HG03060 (cell line): Measurements from ENCODE around the gene TMEM232.
A peak's percentile ranks its signal among the peaks of the same experiment; 100 is the strongest.
"Not testable (repeated sequence)": the region's sequence is repeated elsewhere in the genome, so short reads cannot be mapped to it uniquely, and the experiment has no call there.

Experiments
- ATAC-seq: cut with Tn5 transposase; IDR thresholded peaks from one replicate; pipeline ENCODE4 v1.9.1; 2021; ENCODE audit warnings: low read depth, moderate number of reproducible peaks; ENCODE audit not compliant: unreplicated experiment

The TMEM232 gene

DNA sequence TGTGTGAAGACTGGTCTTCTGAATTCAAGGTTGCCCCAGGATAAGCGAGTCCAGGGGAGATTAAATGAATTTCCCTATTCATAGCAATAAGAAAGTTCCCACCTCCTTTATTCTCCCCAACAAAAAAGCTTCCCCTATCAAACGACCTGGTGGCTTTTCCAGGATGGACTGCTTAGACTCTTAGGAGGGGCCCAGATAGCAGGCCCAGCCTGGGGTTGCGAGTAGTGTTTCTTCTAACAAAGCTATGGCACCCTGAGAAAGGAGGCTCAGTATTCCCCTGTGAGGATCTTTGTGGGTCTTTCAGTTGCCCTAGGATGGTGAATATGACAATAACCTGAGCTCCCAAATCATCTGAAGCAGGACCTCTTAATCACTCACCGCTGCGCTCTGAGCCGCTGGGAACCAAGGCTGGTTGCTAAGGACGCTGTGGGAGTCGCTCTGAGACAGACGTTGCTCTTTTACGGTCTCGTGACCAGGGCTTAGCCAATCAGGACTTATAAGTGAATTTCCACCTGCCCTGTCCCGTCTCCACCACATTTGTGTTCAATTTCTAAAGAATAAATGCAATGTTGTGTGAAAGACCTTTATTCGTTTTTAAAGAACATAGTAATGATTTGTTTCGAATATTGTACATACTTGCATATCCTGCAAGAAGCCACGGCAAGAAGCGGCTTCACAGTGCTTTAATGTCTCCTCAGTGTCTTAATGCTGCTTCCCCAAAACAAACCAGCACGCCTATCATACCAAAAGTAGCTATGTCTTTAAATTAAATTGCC lies at the start of gene TMEM232:
TSS of gene TMEM232 (minus strand) at position 423 of the 776 bp plus-strand sequence. CDS start 59,319 bp downstream, outside the sequence.
- peak; percentile 99 for ATAC-seq

DNA sequence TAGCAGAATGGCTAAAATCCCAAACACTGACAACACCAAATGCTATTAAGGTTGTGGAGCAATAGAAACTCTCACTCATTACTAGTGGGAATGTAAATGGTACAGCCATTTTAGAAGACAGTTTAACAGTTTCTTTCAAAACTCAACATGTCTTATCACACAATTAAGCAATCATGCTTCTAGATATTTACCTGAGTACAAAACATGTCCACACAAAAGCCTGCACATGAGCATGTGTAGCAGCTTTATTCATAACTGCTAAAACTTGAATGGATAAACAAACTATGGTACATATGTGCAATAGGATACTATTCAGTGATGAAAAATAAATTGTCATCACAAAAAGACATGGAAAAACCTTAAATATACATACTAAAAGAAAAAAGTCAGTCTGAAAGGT lies 43.8 kb upstream of the TMEM232 start:
- no peak for ATAC-seq

DNA sequence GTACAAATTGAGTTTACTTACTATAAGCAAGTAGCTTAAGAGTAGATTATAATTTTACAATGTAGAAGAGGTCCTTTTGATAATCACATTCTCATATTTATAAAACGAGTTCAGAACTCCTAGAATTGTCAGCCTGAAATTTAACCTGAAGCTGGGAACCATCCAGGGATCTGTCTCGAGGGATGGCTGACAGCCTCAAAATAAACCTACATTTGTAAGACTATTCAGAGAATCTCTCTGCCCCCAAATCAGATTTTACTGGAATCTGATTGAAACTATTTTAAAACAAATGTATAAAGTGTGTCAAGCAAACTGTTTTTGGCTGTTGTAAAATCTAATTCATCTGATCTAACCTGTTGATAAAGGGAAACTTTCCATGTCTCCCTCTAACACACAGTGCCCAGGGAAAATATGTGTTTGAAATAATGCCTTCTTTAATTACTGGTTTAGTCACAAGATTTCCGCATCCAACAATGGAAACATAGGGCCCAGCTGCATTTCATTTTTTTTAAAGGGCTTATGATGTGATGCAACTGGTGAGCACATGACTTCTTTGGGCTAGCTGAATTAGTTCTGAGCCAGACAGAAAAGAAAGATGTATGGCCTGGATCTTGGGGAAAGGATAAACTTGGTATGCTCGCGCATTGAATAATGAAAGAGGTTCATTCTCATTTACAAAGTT lies 42.7 kb upstream of the TMEM232 start:
- ATAC-seq = no peak

DNA sequence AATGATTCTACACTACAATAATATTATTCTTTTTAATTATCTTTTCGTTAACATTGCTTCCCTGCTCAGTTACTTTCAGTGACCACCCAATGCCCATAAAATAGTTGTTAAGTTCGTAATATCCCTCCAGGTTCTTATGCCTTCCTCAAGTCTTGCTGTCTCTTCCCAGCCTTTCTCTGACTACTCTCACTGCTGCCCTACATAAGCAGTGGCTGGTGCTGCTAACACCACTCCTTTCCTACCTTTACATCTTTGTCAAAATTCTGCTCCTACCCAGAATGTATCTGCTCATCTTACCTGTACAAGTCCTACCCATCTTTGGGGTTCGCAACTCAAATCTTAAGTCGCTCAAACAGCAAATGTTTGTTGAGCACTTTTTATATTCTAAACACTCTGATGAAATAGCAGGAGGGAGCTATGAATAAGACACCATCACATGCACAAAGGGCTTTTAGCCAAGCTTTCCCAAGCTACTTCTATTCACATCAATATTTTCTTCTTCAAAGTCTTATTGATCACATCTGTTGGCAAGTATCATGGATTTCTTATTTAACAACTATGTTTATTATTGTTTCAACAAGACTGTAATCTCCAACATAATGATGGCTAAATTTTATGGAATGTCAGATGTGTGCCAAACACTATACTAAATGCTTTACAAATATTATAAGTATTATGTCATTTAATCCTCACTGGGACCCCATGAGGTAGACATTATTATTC lies 41.8 kb upstream of the TMEM232 start:
- no peak for ATAC-seq

DNA sequence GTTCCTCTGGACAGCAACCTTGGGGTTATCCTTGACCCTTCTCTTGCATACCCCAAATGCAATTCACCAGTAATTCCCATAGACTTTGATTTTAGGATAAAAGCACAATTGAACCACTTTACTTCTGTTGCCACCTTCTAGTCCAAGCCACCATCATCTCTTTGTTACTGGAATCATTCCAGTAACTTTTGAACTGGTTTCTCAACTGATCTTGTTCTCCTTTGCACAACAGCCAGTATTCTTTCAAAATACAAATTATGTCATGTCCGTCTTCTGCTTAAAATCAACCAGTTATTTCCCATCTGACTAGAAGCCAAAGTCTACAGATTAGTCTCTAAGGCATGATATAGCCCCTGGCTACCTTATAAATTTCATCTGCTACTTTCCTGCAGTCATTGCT lies 33.7 kb upstream of the TMEM232 start:
- ATAC-seq = no peak

DNA sequence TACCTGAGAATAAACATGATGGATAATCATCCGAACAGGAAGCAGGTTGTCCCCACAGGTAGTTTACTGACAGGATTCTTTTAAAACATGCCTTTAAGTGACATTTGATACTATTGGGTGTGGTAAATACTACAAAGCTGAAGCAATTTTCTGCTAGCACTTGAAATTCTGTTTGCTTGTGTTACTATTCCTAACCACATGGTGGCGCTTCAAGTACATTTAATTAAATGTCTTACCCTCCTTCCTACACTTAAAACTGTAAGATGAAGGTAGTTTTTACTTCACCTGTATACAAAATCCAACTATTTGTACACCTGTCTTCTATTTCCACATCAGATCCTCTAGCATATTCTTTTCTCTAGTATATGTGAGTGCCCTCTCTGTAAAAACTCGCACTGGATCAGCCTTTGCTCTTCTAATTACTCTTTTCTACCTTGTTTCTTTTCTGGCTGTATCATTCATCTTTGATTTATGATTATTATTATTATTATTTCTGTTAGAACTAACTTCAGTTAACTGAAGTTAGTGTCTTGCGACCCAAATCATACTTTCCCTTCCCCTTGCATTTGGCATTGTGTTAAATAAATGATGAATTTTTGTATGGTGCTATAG lies 30.8 kb upstream of the TMEM232 start:
- no peak for ATAC-seq

DNA sequence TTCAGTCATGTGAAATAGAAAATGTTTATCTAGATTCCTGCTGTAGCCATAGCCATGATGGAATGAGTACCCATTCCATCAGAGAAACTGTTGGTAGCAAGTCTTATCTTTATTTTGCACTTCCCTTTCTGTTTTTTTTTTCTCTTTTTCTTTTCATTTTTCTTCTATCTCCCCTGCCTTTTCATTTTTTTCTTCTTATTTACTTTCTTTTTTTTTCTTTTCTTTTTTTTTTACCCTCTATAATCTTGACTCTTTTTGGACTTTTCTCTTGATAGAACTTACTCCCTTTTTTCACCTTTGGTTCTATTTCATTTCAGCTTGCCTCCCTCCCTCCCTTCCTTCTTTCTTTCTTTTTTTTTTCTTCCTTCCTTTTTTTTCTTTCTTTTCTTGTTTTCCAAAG lies 27.7 kb upstream of the TMEM232 start:
- ATAC-seq = no peak

DNA sequence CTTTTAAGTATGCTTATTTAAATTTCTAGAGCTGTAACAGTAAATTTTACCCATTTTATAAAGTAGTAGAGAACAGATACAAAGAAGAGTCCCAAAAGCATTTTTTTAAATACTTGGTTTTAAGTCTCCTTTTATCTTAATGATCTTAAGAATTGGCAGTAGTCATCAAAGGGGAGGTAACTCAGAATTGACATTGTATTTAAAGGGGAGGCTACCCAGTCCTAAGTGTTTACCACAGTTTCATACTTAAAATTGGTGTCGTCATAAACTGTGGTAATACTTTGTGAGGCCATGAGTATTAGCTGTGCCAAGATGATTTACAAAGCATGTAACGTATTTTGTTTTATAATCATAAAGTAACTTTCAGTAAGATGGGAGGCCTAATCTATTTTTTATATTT lies 27.1 kb upstream of the TMEM232 start:
- no peak for ATAC-seq

DNA sequence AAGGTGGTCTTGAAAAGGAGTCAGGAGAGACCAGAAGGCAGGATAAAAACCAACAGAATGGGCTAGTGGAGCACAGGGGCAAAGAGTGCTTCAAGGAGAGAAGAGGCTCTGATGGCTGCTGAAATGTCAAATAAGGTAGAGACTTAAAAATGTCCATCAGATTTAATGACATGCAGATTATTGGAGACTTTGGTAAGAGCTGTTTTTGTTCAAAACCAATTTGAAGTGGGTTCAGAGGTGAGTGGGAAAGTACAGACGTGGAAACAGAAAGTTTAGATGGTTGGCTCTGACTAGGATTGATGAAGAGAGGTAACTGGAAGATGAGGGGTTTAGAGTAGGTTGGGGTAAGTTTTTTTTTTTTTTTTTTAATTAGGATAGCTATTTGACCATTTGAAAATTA lies 26.5 kb upstream of the TMEM232 start:
- no peak for ATAC-seq

DNA sequence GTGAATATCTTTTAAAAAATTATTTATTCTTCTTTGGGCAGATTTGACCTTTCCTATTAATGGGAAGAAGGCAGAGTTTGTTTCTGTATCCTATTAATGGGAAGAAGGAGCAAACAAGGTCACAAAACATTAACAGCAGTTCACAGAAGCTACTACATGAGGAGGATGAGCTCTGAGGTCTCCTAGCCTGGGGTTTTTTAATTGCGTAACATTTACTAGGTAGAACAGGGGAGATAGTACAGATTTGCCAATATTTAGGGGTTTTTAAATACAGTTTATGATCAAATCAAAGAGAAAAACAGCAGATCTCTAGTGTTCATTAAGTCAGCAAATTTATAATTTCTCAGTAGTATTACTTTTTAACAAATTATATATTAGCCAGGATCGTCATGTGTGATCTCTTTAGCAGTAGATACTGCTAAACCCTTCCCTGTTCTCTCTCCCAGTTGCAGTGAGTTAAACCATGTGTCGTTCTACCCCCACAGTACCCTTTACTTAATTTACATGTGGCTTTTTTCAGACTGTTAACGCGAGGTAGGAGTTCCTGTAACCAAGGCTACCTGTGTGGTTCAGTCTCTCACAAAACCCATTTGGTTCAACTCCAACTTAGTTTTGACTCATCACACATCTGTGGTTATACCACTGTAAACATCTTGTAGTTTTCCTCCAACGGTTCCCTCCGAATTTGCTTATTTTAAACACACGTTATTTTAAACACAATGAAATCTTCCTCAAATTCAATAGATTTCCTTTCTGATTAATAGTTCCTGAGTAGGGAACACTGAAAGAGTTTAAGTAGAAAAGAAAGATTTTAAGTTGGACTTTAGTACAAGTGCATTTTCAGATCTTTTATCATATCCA lies 25.7 kb upstream of the TMEM232 start:
- ATAC-seq = peak; percentile 99

DNA sequence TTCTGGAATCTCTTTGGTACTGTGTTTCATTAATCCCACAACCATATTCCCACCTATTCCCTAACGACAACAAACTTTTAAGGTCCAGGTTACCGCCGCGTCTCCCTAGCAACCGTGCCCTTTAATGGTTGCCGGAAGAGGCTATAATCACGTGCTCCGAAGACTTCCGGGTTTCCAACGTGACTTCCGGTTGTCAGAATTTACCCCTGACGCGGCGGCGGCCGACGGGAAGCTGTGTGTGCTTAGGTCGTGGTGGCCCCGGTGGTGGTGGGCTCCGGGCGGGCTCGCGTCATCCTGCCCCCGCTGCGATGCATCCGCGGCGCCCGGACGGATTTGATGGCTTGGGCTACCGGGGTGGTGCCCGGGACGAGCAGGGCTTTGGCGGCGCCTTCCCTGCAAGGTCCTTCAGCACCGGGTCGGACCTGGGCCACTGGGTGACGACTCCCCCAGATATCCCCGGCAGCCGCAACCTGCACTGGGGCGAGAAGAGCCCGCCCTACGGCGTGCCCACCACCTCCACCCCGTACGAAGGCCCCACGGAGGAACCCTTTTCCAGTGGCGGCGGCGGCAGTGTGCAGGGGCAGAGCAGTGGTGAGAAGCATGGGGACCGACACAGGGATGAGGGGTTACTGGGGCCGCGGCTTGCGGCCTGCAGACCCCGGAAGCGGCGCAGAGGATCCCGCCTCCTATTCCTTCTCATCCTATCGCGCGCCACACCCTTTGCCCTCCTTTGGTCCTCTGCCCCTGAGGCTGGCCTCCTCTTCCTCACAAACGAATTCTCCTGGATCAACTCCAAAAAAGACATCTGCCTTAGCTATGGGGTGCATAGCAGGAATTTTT lies 12.6 kb upstream of the TMEM232 start, which contains the start of gene SLC25A46:
TSS of gene SLC25A46 (plus strand) at position 196 of the 840 bp plus-strand sequence. CDS start at position 309, 113 bp downstream.
- peak; percentile 93 for ATAC-seq

DNA sequence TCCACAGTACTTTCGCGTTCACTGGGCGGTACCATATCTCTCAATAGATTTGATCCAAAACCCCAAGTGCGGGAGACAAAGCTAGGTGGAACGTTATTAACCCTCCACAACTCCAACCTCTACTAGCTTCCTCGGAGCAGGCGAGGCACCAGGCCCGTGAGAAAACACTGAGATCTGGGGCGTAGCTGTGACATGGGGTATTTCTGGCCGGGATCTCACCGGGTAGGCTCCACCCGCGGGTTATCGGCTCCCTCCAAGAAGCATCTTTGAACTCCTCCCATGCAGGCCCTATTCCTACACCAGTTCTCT lies 12.0 kb upstream of the TMEM232 start:
- peak; percentile 31 for ATAC-seq

DNA sequence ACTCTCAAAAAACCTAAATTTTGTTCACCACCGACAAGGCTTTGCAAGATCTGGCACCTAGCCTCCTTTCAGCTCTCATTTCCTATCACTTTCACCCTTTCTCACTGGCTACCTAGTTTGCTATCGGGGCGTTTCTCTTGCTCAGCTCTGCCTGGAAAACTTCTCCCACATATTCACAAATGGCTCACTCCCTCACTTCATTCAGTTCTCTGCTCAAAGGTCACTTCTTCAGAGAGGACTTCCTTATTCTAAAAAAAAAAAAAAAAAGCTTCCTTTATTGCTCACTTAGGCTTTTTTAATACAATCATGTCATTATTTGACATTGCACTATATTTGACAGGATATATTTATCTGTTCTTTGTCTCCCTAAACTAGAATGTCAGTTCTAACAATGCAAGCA lies 10.3 kb upstream of the TMEM232 start:
- no peak for ATAC-seq

DNA sequence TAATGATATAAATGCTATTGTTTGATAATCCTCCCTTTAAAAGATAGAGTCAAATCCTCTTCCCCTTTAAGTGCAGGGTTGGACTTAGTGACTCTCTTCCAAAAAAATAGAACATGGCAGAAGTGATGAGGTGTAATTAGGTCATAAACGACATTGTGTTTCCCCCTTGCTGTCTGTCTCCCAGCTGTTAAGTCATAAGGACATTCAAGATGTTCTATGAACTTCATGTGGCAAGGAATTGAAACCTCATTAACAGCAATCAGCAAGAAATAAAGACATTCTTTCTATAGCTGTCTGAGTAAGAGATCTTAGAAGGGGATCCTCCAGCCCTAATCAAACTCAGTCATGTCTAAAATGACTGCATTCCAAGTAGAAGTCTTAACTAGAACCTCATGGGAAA lies 9.1 kb upstream of the TMEM232 start:
- no peak for ATAC-seq

DNA sequence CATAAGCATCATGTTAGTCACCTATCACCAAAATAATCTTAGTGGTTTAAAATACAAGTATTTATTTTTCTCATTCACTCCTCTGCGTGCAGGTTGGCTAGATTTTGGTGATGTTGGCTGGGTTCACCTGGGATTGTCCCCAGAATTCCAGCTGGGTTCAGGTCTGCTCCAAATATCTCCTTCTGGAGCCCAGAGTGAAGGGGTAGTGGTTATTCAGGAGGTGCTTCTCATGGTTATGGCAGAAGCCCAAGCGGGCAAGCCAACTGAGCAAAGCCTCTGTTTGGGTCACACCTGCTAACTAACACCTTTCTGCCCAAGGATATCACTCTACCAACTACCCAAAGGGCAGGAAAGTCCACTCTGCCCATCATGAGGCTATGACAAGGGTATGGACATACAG lies 7.6 kb upstream of the TMEM232 start:
- ATAC-seq = no peak

DNA sequence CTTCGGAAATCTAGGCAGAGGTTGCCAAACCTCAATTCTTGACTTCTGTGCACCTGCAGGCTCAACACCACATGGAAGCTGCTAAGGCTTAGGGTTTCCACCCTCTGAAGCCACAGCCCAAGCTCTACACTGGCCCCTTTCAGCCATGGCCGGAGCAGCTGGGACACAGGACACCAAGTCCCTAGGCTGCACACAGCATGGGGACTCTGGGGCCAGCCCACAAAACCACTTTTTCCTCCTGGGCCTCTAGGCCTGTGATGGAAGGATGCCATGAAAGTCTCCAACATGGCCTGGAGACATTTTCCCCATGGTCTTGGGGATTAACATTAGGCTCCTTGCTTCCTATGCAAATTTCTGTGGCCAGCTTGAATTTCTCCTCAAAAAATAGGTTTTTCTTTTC lies 5.0 kb upstream of the TMEM232 start:
- ATAC-seq = not testable (repeated sequence)

DNA sequence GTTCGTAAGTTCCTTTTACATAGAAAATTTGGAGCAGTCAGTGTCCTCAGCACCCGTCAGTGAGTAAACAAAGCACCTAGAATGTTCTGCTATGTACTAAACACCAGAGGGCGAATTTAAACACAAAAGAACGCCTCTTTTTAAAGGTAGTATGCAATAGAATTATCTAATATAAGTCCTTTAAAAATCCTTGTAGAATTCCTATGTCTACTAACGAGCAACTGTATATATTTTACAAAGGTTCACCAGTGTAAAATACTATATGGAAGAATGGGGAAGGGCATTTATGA lies 499 bp upstream of the TMEM232 start:
- peak; percentile 26 for ATAC-seq

DNA sequence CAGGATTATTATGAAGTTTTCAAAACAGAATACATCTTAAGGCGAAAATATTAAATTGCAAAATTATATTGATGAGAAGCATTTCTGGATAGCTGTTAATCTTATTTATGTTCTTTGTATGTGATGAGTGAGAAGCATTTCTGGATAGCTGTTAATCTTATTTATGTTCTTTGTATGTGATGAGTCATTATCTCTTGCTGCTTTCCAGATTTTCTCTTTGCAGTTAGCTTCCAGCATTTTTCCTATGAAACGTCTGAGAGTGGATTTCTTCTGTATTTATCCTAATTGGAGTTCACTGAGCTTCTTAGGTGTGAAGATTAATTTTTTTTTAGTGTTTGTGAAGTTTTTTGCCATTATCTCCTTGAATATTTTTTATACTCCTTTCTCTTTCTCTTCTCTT lies 8.2 kb downstream of the TMEM232 start:
- no peak for ATAC-seq
